H1 (cell line): ENCODE measurements around the gene ATP6V0A4. TPM values are rescaled to one million over a fixed set of nuclear protein-coding genes. Genes with fewer than 3 reads are reported as not detected.

Experiments
- CTBP2 ChIP-seq: IDR thresholded peaks from 2 replicates; pipeline ENCODE4 v1.7.0; 2011; ENCODE audit warnings: borderline replicate concordance, mild to moderate bottlenecking, moderate library complexity, mixed read lengths, low read length; ENCODE audit not compliant: insufficient read depth, insufficient read length
- EP300 ChIP-seq, 2 experiments: IDR thresholded peaks; 1 replicate in 1 of 2; 2 replicates in 1 of 2; pipeline ENCODE4 v1.6.1; 2011 to 2012; ENCODE audit warnings: low read depth in 2 of 2, low read length in 2 of 2, mild to moderate bottlenecking in 2 of 2, borderline replicate concordance in 1 of 2, inconsistent platforms in 1 of 2, moderate library complexity in 1 of 2
- FOSL1 ChIP-seq: IDR thresholded peaks from 2 replicates; pipeline ENCODE4 v1.6.1; 2011; ENCODE audit warnings: mild to moderate bottlenecking, low read depth, low read length, moderate library complexity; ENCODE audit not compliant: insufficient read depth
- GTF2F1 ChIP-seq: IDR thresholded peaks from 2 replicates; pipeline ENCODE4 v1.6.1; 2012; ENCODE audit warnings: low read depth, low read length, improper control_type of control experiment, borderline replicate concordance
- polyA plus RNA-seq, 7 experiments: library from polyadenylated mRNA; depleted of rRNA in 3 of 7; stranded (reverse) in 5 of 7; unstranded in 2 of 7; fragments of >200 nt in 5 of 7; fragments of 200-250 nt in 2 of 7; gene quantifications; 1 replicate in 5 of 7; 2 replicates in 1 of 7; 4 replicates in 1 of 7; pipeline versions ENCODE4 v1.2.1 to v1.2.3, GENCODE V29; 2011 to 2013; ENCODE audit warnings: missing spikeins in 2 of 7, mixed read lengths in 2 of 7
- total RNA-seq: library from RNA; stranded (reverse); fragmentation: NEBNext Ultra II Directional; extraction: Animal tissue kit (Norgen Biotek cat#: 25700); gene quantifications from 2 replicates; pipeline ENCODE4 v1.2.1, GENCODE V29; 2021

The ATP6V0A4 gene
- total and polyA plus RNA-seq, 2 of the 8 experiments (the other 6 are each of a cell fraction or from before 2014, with no cell fraction given): 0.47 to 1.6 TPM

- TF ChIP-seq EP300 (IDR thresholded peaks at IDR 0.05; ENCODE audit: borderline replicate concordance in 1 of 2, low read depth in 2 of 2, low read length in 2 of 2) (no peak), GTF2F1 (no peak), CTBP2 (no peak), FOSL1 (no peak)
Measured at GRCh38 chr7:138738114-138738513, 59.9 kb downstream of the ATP6V0A4 start (continued).
